ENCODE data around the gene MYO18A.

MYO18A gene

GRCh38 chr17:29166507-29166887 is 13.7 kb downstream of the MYO18A start:
- DNase-seq: no peak

DNA sequence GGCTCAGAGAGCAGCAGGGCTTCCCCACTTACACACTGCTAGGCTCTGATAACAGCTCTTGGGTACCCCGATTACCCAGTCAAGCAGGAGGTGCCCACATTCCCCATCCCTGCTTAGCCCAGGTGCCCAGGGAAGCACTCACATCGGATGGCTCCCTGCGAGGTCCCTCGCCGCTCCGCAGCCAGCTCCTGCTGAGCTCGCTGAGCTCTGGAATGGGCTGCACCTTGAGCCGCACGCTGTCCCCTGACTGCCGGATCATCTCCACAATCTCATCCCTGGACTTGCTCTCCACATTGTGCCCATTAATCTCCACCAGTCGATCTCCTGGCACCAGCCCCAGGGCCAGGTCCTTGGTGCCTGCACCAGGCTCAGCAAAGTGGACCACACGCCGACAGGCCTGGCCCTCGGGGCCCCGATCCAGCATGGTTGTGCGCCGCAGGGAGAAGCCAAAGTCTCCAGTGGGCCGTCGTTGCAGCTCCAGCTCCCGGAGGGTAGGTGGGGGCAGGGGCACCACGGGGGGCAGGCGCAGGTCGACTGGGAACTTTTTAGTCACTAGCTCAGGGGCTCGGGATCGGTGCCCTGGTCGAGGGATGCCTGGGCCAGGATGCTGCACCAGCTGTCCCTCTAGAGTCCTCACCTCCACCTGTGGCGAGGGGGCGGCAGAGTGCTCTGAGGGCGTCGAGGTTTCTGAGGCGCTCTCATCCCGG is 14.2 kb downstream of the MYO18A start:
- no peak for DNase-seq

DNA sequence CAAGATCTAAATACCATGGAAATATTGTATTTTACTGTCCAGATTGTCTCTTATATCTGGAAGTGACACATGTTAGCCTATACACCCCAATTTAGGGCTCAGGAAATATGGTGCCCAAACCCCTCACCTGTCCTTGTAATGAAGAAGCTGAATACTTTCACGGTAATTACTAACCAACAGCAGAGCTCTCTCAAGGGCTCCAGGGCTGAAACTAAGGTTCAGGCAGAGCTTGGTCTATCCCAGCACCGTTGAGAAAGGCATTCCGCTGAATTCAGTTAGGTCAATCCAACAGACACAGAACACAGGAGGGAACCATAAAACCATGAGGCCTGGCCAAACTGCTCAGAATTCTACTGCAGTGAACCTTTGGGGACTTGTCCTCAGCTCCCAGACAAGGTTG is 14.9 kb downstream of the MYO18A start:
- no peak for DNase-seq

DNA sequence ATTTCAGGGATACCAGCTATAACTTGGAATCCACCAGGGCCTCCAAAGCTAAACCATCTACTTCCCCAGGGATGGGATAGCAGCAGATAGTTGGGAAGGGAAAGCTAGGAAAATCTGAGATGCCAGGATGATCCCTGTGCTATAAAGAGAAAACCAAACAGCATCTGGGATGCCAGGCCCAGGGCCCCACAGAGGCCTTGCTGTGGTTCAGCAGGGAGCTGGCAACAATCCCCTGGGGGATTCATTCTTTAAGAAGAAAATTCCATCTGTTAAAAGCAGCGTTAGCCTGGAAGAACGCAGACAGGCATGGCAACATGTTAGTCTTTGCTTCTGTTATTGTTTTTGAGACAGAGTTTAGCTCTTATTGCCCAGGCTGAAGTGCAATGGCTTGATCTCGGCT is 16.6 kb downstream of the MYO18A start:
- DNase-seq: no peak

- no peak for DNase-seq
Measured at GRCh38 chr17:29162909-29163341, 17.3 kb downstream of the MYO18A start.

DNA sequence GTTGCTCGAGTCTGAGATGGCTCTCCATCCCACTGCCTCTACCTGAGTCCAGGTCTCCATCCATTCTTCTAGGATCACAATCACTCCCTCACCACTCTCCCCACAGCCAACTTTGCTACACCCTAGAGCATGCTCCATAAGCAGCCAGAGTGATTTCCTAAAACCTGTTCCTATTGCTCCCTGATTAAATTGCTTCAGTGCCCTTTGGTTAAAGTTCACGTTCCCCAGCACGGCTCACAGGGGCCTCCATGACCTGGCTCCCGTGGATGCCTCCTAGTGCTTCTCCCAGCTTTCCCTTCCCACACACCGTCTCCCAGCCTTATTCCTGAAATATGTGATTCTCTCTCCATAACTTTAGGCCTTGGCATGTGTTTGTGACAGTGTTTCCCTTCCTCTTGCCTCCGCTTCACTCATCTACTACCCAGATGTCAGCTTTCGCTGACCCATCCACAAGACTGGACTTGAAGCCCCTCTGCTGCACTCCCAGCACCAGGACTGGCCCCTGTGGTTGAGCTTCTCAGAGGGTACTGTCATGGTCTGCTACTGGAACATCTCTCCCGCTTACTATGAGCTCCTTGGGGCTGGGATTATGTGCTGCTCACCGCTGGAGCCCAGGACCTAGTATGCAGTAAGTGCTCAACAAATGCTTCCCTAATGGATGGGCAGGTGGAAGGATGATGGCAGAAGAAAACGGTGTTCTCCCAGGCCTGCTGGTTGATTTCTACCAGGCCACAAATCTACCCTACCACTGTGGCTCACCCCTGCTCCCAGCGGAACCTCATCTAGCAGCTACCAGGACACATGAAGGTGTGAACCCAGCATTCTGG is 17.9 kb downstream of the MYO18A start:
- peak; percentile 9 for DNase-seq

DNA sequence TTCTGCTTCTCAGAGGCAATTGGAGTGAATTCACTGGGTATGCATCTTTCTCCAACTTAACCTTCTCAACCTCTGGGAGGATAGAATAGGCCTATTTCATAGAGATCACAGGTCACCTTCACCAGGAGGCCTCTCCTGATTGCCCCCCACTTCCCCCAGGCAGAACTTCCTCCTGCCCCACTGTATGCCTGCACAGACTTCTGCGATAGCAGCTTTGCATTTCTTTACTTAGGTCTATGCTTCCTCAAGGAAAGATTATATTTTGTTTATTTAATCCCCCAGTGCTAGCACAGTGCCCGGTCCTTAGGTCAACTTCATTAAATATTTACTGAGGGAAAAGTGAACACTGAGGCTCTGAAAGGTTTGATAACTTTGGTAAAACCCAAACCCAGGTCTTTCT is 19.9 kb downstream of the MYO18A start:
- no peak for DNase-seq

- DNase-seq: no peak
Measured at GRCh38 chr17:29159306-29159860, 20.8 kb downstream of the MYO18A start.

DNA sequence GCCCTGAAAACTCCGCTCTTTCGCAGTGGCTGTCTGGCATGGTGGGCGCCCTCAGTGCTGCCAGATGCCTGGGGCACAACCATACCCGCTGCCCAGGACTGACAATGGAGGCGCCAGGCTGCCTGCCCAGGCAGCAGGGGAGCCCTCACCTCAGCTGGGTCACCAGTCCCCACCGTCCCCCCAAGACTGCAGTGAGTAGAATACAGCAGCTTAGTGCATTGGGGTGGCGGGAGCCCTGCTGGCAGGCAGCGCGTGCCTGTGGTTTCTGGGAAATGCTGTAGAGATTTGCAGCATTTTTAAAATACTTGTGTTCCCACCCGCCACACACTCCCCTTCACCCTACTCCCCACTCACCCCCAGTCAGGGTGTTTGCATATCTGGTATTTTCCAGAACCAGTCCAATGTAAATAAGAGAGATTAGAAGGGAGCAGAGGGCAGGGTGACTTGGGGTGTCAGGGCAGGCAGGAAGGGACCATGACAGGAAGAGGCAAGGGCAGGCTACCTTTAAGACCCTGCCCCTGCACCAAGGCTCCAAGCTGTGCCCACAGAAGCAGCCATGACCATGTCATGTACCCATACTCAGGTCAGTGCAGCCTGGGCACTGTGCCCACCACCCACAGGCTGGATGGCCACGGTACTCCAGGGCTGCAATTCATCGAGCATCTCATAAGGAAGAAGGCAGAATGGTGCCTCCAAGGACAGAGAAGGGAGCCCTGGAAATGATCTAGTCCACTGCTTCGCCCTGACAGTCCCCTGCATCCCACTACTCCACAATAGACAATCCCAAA is 21.5 kb downstream of the MYO18A start:
- no peak for DNase-seq

DNA sequence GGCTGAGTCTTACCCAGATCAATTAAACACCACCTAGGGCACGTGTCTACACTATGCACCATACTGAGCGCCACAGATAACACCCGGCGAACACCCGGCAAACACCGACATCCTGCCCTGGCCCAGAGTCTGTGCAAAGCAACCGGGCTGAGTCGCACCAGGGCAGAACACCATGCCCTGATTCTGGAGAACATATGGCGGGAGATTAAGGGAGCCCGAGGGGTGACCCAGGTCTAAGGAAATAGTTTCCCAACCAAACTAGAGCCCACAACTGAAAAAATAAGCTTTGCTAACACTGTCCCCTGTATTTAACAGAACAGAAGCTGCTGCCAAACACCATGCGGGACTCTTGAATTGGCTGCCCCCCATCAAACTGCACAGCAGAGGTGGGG is 22.1 kb downstream of the MYO18A start:
- no peak for DNase-seq

- DNase-seq: no peak
Measured at GRCh38 chr17:29157310-29157709, 22.9 kb downstream of the MYO18A start.

DNA sequence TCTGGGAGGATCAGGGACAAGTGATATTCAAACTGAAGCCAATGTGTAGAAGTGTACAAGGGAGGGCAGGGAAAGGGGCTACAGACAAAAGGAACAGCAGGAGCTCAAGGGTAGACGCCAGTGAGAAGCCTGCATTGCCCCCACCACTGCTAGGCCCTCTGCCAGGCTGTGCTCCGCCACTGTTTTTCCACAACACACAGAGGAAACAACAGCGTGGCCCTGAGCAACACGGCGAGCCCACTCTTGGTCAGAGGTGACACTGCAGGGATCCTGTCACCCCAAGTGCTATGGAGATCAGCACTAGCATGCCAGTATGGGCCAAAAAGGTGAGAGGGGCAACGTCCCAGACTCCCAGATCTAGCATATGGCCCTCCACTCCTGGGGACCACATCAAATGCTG is 23.4 kb downstream of the MYO18A start:
- no peak for DNase-seq

DNA sequence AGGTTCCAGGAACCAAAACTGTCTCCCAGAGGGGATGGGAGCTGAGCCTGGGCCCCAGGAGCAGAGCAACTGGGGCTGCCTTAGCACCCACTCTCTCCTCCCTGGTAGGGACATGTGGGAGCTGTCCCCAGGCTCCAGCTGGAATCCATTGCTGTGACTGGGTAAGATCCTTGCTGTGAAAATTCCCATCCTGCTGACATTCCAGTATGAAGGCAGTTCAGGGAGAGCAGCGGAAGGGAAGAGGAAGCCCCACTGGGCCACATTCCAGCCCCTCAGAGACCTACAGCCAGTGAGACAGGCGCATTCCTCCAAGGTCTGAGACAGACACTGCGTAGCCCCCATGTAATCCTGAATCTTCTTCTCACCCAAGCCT is 24.2 kb downstream of the MYO18A start:
- DNase-seq: no peak

GRCh38 chr17:29155227-29155965 is 24.8 kb downstream of the MYO18A start:
- no peak for DNase-seq

GRCh38 chr17:29154516-29155226 is 25.5 kb downstream of the MYO18A start:
- DNase-seq: no peak

GRCh38 chr17:29151567-29151966 is 28.6 kb downstream of the MYO18A start:
- no peak for DNase-seq

GRCh38 chr17:29150161-29150560 is 30.0 kb downstream of the MYO18A start:
- DNase-seq: no peak

DNA sequence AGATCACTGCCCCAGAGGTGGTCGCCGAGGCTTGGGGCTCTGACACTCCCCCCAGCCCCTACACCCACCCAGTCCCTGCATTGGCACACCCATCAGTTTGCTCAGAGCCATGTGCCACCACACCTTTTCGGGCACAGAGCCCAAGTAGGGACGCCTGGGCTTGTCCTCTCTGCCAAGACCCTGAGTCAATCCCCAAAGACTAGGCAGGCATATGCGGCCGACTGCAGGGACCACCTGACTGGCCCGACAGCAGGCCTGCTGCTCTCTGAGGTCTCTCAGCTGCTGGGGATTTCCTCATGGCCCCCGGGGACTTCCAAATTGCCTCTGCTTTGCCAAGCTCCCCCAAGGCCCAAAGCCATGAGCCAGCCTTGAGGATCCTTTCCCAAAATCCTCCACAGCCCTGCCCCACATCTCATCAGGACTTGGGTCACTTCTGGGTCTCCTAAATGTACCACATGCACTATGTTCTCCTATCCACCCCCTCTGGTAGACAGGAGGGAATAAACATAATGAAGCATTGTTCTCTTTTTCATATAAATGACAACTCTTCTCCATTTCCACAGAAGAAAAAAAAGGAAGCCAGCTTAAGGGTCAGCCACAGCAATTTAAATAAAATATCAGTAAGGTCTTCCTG is 30.6 kb downstream of the MYO18A start:
- DNase-seq: peak; percentile 61

GRCh38 chr17:29148790-29149430 is 31.3 kb downstream of the MYO18A start:
- peak; percentile 95 for DNase-seq

GRCh38 chr17:29148257-29148789 is 31.9 kb downstream of the MYO18A start:
- DNase-seq: no peak

DNA sequence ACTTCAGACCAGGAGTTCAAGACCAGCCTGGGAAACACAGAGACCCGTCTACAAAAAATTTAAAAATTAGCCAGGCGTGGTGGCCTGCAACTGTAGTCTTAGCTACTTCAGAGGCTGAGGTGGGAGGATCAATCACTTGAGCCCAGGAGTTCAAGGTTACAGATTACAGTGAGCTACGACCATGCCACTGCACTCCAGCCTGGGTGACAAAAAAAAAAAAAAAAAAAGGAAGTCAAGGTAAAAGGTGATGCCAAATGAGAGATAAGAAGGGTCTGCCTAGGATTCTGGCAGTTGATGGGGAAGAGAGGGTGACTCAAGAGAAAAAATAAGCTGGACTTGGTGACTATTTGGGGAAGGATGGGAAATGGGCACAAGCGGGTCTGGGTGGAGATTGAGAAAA is 32.5 kb downstream of the MYO18A start:
- no peak for DNase-seq
